Activated CD4-positive, alpha-beta T cell treated with anti-CD3 and anti-CD28 coated beads, Interleukin-2, amount 10 ng/mL, durations not matched to agents 24 days and 14 days (primary cell): ENCODE results near the gene KISS1R. TPM values are rescaled to one million over a fixed set of nuclear protein-coding genes. Genes with fewer than 3 reads are reported as not detected.

Source experiments
- DNase-seq: peaks from one replicate; pipeline ENCODE4 v3.0.0; 2022
- H3K27ac Mint-ChIP-seq: one replicate; pipeline ENCODE4 v1.8.0; 2022; ENCODE audit warnings: mild to moderate bottlenecking, mixed read lengths
- H3K27me3 Mint-ChIP-seq: one replicate; pipeline ENCODE4 v1.8.0; 2022; ENCODE audit warnings: mixed read lengths
- H3K36me3 Mint-ChIP-seq: one replicate; pipeline ENCODE4 v1.8.0; 2022; ENCODE audit warnings: low read depth, mild to moderate bottlenecking, mixed read lengths
- H3K4me1 Mint-ChIP-seq: one replicate; pipeline ENCODE4 v1.8.0; 2021; ENCODE audit warnings: mixed read lengths
- H3K4me3 Mint-ChIP-seq: one replicate; pipeline ENCODE4 v1.8.0; 2022; ENCODE audit warnings: mild to moderate bottlenecking, moderate library complexity, mixed read lengths
- H3K9me3 Mint-ChIP-seq: one replicate; pipeline ENCODE4 v1.8.0; 2021; ENCODE audit warnings: mixed read lengths
- intact Hi-C: fragments of 100-400 bp; cut with micrococcal nuclease; formaldehyde crosslinking; loops from one replicate; pipeline ENCODE4 v1.15.1; 2023
- total RNA-seq: library from RNA; stranded (reverse); gene quantifications from 2 replicates; pipeline ENCODE4 v1.2.3, GENCODE V29; 2022

Gene KISS1R
- total RNA-seq, 1 donor from 2014 or later: 12.9 TPM

DNA sequence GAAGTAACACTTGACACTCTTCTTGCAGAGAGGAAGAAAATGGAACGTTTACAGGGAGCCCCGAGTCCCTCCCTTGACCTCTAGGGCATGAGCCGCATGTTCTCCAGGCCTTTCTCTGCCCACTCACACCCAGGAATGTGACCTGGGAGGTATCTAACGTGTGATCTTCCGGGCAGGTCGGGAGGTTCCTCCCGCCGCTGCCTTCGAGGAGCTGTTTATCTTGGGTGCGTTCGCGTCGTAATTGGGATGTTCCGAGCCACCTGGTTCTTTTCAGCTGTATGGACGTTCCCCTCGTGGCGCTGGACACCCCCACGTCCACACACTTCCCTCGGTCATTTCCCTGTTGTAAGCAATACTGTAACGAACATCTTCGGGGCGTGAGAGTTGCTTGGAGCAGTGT, 22.3 kb downstream of the KISS1R start:
- H3K4me3 Mint-ChIP-seq: no peak overlapping the region

GRCh38 chr19:939922-940321, 22.8 kb downstream of the KISS1R start:
- H3K27ac Mint-ChIP-seq: peak overlapping the region; percentile 16
- no peaks in the 10 kb centered on the region for H3K27me3 Mint-ChIP-seq
- DNase-seq: no peak
- peaks cover 33% of the 10 kb centered on the region for H3K36me3 Mint-ChIP-seq
- no peaks in the 10 kb centered on the region for H3K9me3 Mint-ChIP-seq
- peak overlapping the region; percentile 75 for H3K4me3 Mint-ChIP-seq
- intact Hi-C loops: no loop called here
- H3K4me1 Mint-ChIP-seq: peaks cover 20% of the 10 kb centered on the region

More for the DNA sequence above, 22.3 kb downstream of the KISS1R start:
- Mint-ChIP-seq H3K4me1 (peaks cover 19% of the 10 kb centered on the region), H3K36me3 (peaks cover 33% of the 10 kb centered on the region), H3K27ac (no peak overlapping the region), H3K9me3 (no peaks in the 10 kb centered on the region), H3K27me3 (no peaks in the 10 kb centered on the region)
- intact Hi-C loops: no loop called here
- no peak for DNase-seq

GRCh38 chr19:940591-941291, 23.6 kb downstream of the KISS1R start:
- peak; percentile 86 for DNase-seq
- H3K4me3 Mint-ChIP-seq: peak overlapping the region; percentile 75
- H3K27me3 Mint-ChIP-seq: no peaks in the 10 kb centered on the region
- H3K36me3 Mint-ChIP-seq: peaks cover 28% of the 10 kb centered on the region
- peaks cover 20% of the 10 kb centered on the region for H3K4me1 Mint-ChIP-seq
- no peak overlapping the region for H3K27ac Mint-ChIP-seq
- H3K9me3 Mint-ChIP-seq: no peaks in the 10 kb centered on the region
- intact Hi-C loops: no loop called here

GRCh38 chr19:941292-942132, 24.4 kb downstream of the KISS1R start:
- Mint-ChIP-seq H3K9me3 (no peaks in the 10 kb centered on the region), H3K27me3 (no peaks in the 10 kb centered on the region), H3K36me3 (peaks cover 28% of the 10 kb centered on the region), H3K27ac (no peak overlapping the region), H3K4me3 (peak overlapping the region; percentile 72), H3K4me1 (peaks cover 20% of the 10 kb centered on the region)
- DNase-seq: no peak
- intact Hi-C loops: no loop called here

- H3K4me1 Mint-ChIP-seq: peaks cover 18% of the 10 kb centered on the region
- peaks cover 24% of the 10 kb centered on the region for H3K36me3 Mint-ChIP-seq
- no peak overlapping the region for H3K27ac Mint-ChIP-seq
- no peaks in the 10 kb centered on the region for H3K9me3 Mint-ChIP-seq
- intact Hi-C loops: no loop called here
- no peak for DNase-seq
- H3K27me3 Mint-ChIP-seq: no peaks in the 10 kb centered on the region
- no peak overlapping the region for H3K4me3 Mint-ChIP-seq
These were observed 25.1 kb downstream of the KISS1R start for GRCh38 chr19:942133-942645.

DNA sequence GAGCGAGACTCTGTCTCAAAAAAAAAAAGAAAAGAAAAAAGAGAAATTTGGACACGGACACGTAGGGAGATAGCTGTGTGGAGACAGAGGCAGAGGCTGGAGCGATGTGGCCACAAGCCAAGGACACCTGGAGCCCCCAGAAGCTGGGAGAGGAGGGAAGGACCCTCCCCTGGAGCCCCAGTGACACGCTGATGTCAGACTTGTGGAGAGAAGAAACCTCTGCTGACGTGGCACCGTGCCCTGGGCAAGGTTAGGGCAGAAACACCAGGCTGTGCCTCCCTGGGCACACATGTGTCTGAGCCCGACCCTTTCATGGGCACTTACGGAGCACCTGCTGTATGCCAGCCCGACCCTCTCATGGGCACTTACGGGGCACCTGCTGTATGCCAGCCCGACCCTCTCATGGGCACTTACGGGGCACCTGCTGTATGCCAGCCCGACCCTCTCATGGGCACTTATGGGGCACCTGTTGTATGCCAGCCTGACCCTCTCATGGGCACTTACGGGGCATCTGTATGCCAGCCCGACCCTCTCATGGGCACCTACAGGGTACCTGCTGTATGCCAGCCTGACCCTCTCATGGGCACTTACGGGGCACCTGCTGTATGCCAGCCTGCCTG, 26.5 kb downstream of the KISS1R start:
- intact Hi-C loops: no loop called here
- H3K9me3 Mint-ChIP-seq: no peaks in the 10 kb centered on the region
- peaks cover 18% of the 10 kb centered on the region for H3K36me3 Mint-ChIP-seq
- H3K27me3 Mint-ChIP-seq: no peaks in the 10 kb centered on the region
- H3K27ac Mint-ChIP-seq: no peak overlapping the region
- H3K4me1 Mint-ChIP-seq: peaks cover 12% of the 10 kb centered on the region
- no peak for DNase-seq
- H3K4me3 Mint-ChIP-seq: no peak overlapping the region

DNA sequence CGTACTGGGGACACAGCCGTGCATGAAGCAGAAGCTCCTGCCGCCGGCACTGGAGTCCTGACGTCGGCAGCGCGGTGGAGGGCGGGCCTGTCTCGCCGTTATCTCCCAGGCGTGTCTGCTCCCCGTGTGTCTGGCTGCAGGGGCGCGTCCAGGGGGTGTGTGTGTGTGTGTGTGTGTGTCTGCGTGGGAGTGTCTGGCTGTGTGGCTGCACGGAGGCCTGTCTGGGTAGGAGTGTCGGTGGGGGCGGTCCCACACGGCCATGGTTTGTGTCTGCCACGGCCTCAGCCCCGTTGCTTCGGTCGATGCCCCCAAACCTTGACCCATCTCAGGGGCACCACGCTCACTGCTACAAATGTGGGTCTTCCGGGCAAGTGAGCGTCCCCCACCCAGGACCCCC, 27.0 kb downstream of the KISS1R start:
- Mint-ChIP-seq H3K36me3 (peaks cover 18% of the 10 kb centered on the region), H3K27ac (no peak overlapping the region), H3K4me1 (peaks cover 12% of the 10 kb centered on the region), H3K4me3 (no peak overlapping the region), H3K9me3 (no peaks in the 10 kb centered on the region), H3K27me3 (no peaks in the 10 kb centered on the region)
- no peak for DNase-seq
- intact Hi-C loops: no loop called here

DNA sequence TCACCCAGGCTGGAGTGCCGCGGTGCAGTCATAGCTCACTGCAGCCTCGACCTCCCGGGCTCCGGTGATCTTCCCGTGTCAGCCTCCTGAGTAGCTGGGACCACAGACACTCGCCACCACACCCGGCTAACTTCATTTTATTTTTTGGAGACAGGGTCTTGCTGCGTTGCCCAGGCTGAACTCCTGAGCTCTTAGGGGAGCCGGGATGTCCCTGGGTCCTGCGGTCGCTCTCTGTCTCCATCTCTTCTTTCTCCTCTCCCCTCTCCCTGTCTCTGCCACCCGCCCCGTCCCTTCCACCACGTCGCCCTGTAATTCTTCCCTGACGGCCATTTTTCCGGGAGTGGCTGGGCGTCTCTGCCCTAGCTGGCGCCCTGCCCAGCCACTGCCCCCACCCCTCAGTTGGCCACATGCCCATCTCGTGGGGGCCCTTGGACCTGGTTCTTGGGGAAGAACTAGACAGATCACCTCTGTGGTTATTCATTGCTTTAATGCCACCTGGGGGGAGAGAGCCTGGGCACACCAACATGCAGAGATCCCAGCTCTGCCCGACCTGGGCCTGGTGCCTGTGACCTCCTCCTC, 27.6 kb downstream of the KISS1R start:
- DNase-seq: no peak

GRCh38 chr19:945401-946252, 28.5 kb downstream of the KISS1R start:
- no peak for DNase-seq
- Mint-ChIP-seq H3K27me3 (no peaks in the 10 kb centered on the region), H3K4me1 (peaks cover 7% of the 10 kb centered on the region), H3K9me3 (no peaks in the 10 kb centered on the region), H3K4me3 (no peak overlapping the region), H3K36me3 (peaks cover 8% of the 10 kb centered on the region), H3K27ac (no peak overlapping the region)
- intact Hi-C loops: no loop called here

More for the DNA sequence above, 27.6 kb downstream of the KISS1R start:
- intact Hi-C loops: no loop called here
- H3K27ac Mint-ChIP-seq: no peak overlapping the region
- peaks cover 12% of the 10 kb centered on the region for H3K4me1 Mint-ChIP-seq
- H3K27me3 Mint-ChIP-seq: no peaks in the 10 kb centered on the region
- no peaks in the 10 kb centered on the region for H3K9me3 Mint-ChIP-seq
- no peak overlapping the region for H3K4me3 Mint-ChIP-seq
- H3K36me3 Mint-ChIP-seq: peaks cover 14% of the 10 kb centered on the region

- Mint-ChIP-seq H3K4me1 (peaks cover 1% of the 10 kb centered on the region), H3K27ac (no peak overlapping the region)
- intact Hi-C loops: no loop called here
These were observed 30.1 kb downstream of the KISS1R start for GRCh38 chr19:947090-947706.

DNA sequence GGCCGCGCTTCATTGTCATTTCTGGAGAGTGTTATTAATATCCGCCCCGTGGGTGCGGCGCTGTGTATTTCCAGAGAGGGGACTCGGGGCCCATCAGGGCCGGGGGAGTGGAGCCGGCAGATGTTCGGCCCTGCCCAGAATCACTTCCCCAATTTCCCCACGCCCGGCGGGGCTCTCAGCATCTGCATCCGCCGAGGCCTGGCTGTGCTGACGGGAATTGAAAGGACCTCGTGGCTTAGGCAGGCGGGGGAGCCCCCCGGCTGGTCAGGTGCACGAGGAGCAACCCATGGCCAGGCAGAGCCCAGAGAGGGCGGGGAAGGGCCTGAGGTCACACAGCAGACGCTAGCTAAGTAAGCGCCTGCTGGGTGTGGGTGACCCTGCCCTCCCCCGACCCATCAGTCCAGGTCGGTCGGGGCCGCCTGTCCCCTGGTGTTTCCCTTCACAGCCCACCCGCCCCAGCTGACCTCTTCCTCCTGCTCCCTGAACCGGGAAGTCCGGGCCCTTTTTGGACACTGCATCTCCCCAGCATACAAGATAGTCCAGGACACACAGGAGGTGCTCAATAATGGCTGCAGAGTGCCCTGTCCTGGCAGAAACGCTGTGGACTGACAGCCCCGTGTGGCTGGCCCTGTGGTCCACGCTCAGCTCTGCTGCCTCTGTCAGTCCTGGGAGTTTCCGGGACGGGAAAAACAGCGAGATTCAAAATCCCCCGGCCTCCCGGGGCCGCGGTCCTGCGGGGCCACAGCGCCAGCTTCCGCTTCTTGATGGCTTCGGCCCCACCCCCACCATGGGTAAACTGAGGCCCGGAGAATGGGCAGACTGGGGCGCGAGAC, 30.8 kb downstream of the KISS1R start:
- peaks cover 1% of the 10 kb centered on the region for H3K4me1 Mint-ChIP-seq
- H3K27me3 Mint-ChIP-seq: no peaks in the 10 kb centered on the region
- H3K36me3 Mint-ChIP-seq: peaks cover 3% of the 10 kb centered on the region
- DNase-seq: no peak
- intact Hi-C loops: no loop called here
- no peak overlapping the region for H3K27ac Mint-ChIP-seq
- H3K9me3 Mint-ChIP-seq: no peaks in the 10 kb centered on the region
- H3K4me3 Mint-ChIP-seq: no peak overlapping the region

More at GRCh38 chr19:947090-947706, 30.1 kb downstream of the KISS1R start:
- DNase-seq: no peak
- no peaks in the 10 kb centered on the region for H3K9me3 Mint-ChIP-seq
- no peaks in the 10 kb centered on the region for H3K27me3 Mint-ChIP-seq
- no peak overlapping the region for H3K4me3 Mint-ChIP-seq
- peaks cover 3% of the 10 kb centered on the region for H3K36me3 Mint-ChIP-seq

GRCh38 chr19:948842-949496, 31.8 kb downstream of the KISS1R start:
- H3K4me3 Mint-ChIP-seq: no peak overlapping the region
- no peaks in the 10 kb centered on the region for H3K9me3 Mint-ChIP-seq
- DNase-seq: no peak
- H3K27me3 Mint-ChIP-seq: no peaks in the 10 kb centered on the region
- intact Hi-C loops: no loop called here
- no peaks in the 10 kb centered on the region for H3K36me3 Mint-ChIP-seq
- no peak overlapping the region for H3K27ac Mint-ChIP-seq
- H3K4me1 Mint-ChIP-seq: peaks cover 1% of the 10 kb centered on the region
